GM23338 (cell line): ENCODE results near the gene RAMP1. TPM values are rescaled to one million over a fixed set of nuclear protein-coding genes. Genes with fewer than 3 reads are reported as not detected.

ENCODE experiments used
- ATAC-seq: fragments of 200-7000 bp; cut with Tn5 transposase; 3 replicates; pipeline ENCODE4 v1.9.1; 2020
- DNase-seq: peaks from one replicate; pipeline ENCODE4 v3.0.0-alpha.2; 2015; ENCODE audit warnings: low spot score
- H2AFZ ChIP-seq: fragments of 200-600 bp; sonication (generic); 2 replicates; pipeline ENCODE4 v1.8.0; 2016; ENCODE audit warnings: antibody characterized with exemption, mild to moderate bottlenecking, moderate library complexity
- H3F3A ChIP-seq: fragments of 200-600 bp; sonication (generic); replicated peaks from 2 replicates; pipeline ENCODE4 v1.8.0; 2017; ENCODE audit warnings: antibody characterized with exemption, mixed run types, low read depth
- H3K27ac ChIP-seq: fragments of 200-600 bp; sonication (generic); 2 replicates; pipeline ENCODE4 v1.6.1; 2016; ENCODE audit warnings: low read depth
- H3K27me3 ChIP-seq: fragments of 200-600 bp; sonication (generic); 2 replicates; pipeline ENCODE4 v1.8.0; 2016; ENCODE audit warnings: mild to moderate bottlenecking, mixed run types, moderate library complexity; ENCODE audit not compliant: insufficient read depth
- H3K36me3 ChIP-seq: fragments of 200-600 bp; sonication (generic); 2 replicates; pipeline ENCODE4 v1.8.0; 2016; ENCODE audit warnings: mild to moderate bottlenecking; ENCODE audit not compliant: insufficient read depth
- H3K4me1 ChIP-seq: fragments of 200-600 bp; sonication (generic); 2 replicates; pipeline ENCODE4 v1.8.0; 2016; ENCODE audit warnings: mild to moderate bottlenecking, moderate library complexity; ENCODE audit not compliant: insufficient read depth
- H3K4me2 ChIP-seq: fragments of 200-600 bp; sonication (generic); 2 replicates; pipeline ENCODE4 v1.7.1; 2017; ENCODE audit warnings: mixed run types
- H3K4me3 ChIP-seq: fragments of 200-600 bp; sonication (generic); 2 replicates; pipeline ENCODE4 v1.6.1; 2016; ENCODE audit warnings: mixed run types
- H3K79me2 ChIP-seq: fragments of 200-600 bp; sonication (generic); replicated peaks from 2 replicates; pipeline ENCODE4 v1.8.0; 2017; ENCODE audit warnings: mild to moderate bottlenecking; ENCODE audit not compliant: insufficient read depth
- H3K9me2 ChIP-seq: fragments of 200-600 bp; sonication (generic); 2 replicates; pipeline ENCODE4 v1.8.0; 2017; ENCODE audit not compliant: insufficient read depth
- H4K20me1 ChIP-seq: fragments of 200-600 bp; sonication (generic); replicated peaks from 2 replicates; pipeline ENCODE4 v1.8.0; 2017; ENCODE audit warnings: mild to moderate bottlenecking; ENCODE audit not compliant: insufficient read depth
- H3K27ac Mint-ChIP-seq: 2 replicates; pipeline ENCODE4 v1.8.0; 2020; ENCODE audit warnings: inconsistent platforms, mild to moderate bottlenecking, moderate library complexity, mixed read lengths
- H3K27me3 Mint-ChIP-seq: 3 replicates; pipeline ENCODE4 v1.8.0; 2022; ENCODE audit warnings: low read depth, mild to moderate bottlenecking, moderate library complexity, mixed read lengths, inconsistent platforms; ENCODE audit not compliant: insufficient read depth, poor library complexity
- H3K36me3 Mint-ChIP-seq: 3 replicates; pipeline ENCODE4 v1.8.0; 2021; ENCODE audit warnings: low read depth, mild to moderate bottlenecking, inconsistent platforms, moderate library complexity, mixed read lengths
- H3K4me1 Mint-ChIP-seq: 3 replicates; pipeline ENCODE4 v1.8.0; 2020; ENCODE audit warnings: mild to moderate bottlenecking, inconsistent platforms, mixed read lengths
- H3K4me3 Mint-ChIP-seq: 3 replicates; pipeline ENCODE4 v1.8.0; 2021; ENCODE audit warnings: moderate library complexity, mild to moderate bottlenecking, inconsistent platforms, mixed read lengths
- H3K9me3 Mint-ChIP-seq: 3 replicates; pipeline ENCODE4 v1.8.0; 2020; ENCODE audit warnings: moderate library complexity, mild to moderate bottlenecking, inconsistent platforms, mixed read lengths
- CREB1 ChIP-seq: fragments of 250-450 bp; sonication (Bioruptor Pico); IDR thresholded peaks from 2 replicates; pipeline ENCODE4 v1.5.0; 2020; ENCODE audit warnings: low read depth, mild to moderate bottlenecking, moderate library complexity
- ETS1 ChIP-seq: IDR thresholded peaks from 2 replicates; pipeline ENCODE4 v1.6.1; 2016; ENCODE audit warnings: antibody characterized with exemption
- EZH2 ChIP-seq: fragments of 200-600 bp; sonication (generic); IDR thresholded peaks from one replicate; pipeline ENCODE4 v1.8.0; 2017; ENCODE audit warnings: antibody characterized with exemption, mild to moderate bottlenecking, low read depth; ENCODE audit not compliant: unreplicated experiment
- JUNB ChIP-seq: IDR thresholded peaks from one replicate; pipeline ENCODE4 v1.6.1; 2016; ENCODE audit warnings: antibody characterized with exemption; ENCODE audit not compliant: unreplicated experiment
- NANOG ChIP-seq: IDR thresholded peaks from 2 replicates; pipeline ENCODE4 v1.6.1; 2016; ENCODE audit warnings: antibody characterized with exemption, borderline replicate concordance
- ZNF114 ChIP-seq: fragments of 250-450 bp; sonication (Bioruptor Pico); IDR thresholded peaks from 2 replicates; pipeline ENCODE4 v1.5.0; 2020; ENCODE audit warnings: mild to moderate bottlenecking, moderate library complexity
- ZNF331 ChIP-seq: fragments of 250-450 bp; sonication (Bioruptor Pico); IDR thresholded peaks from 2 replicates; pipeline ENCODE4 v1.5.0; 2020; ENCODE audit warnings: low read depth, mild to moderate bottlenecking, moderate library complexity
- ZNF462 ChIP-seq: fragments of 250-450 bp; sonication (Bioruptor Pico); IDR thresholded peaks from 2 replicates; pipeline ENCODE4 v1.5.0; 2020; ENCODE audit warnings: mild to moderate bottlenecking, moderate library complexity
- polyA plus RNA-seq: library from polyadenylated mRNA; unstranded; fragments of >200 nt; fragmentation: Nextera tagmentation; extraction: Ambion mirVana; gene quantifications from 2 replicates; pipeline ENCODE4 v1.2.1, GENCODE V29; 2016
- total RNA-seq: library from RNA; depleted of rRNA; stranded (reverse); fragments of >200 nt; shearing (Covaris generic); gene quantifications from 2 replicates; pipeline ENCODE4 v1.2.3, GENCODE V29; 2014

RAMP1 gene
- total and polyA plus RNA-seq, 2 experiments from 2014 or later, result 1.7 to 3.3 TPM

GRCh38 chr2:237886685-237887481, 27.5 kb downstream of the RAMP1 start:
- Mint-ChIP-seq H3K27me3 (peaks cover 5% of the 10 kb centered on the region), H3K27ac (no peak overlapping the region), H3K4me3 (no peak overlapping the region), H3K4me1 (no peaks in the 10 kb centered on the region), H3K36me3 (no peaks in the 10 kb centered on the region), H3K9me3 (no peaks in the 10 kb centered on the region)
- Histone ChIP-seq H3K27ac (no peak overlapping the region), H3K27me3 (no peaks in the 10 kb centered on the region), H3K4me3 (no peak overlapping the region), H4K20me1 (no peaks in the 10 kb centered on the region), H3K9me2 (no peaks in the 10 kb centered on the region), H3F3A (no peaks in the 10 kb centered on the region), H2AFZ (no peak overlapping the region), H3K4me1 (no peaks in the 10 kb centered on the region), H3K36me3 (no peaks in the 10 kb centered on the region), H3K4me2 (no peak overlapping the region), H3K79me2 (no peaks in the 10 kb centered on the region)
- ATAC-seq (no peak), DNase-seq (no peak)
- TF ChIP-seq ETS1 (no peak), ZNF331 (CRISPR knock-in tag) (no peak), EZH2 (no peak), ZNF462 (CRISPR knock-in tag) (no peak), ZNF114 (CRISPR knock-in tag) (no peak), NANOG (no peak), JUNB (no peak), CREB1 (CRISPR knock-in tag) (no peak)
